ENCODE data around the gene FAM120B. TPM values are rescaled to one million over a fixed set of nuclear protein-coding genes. Genes with fewer than 3 reads are reported as not detected.
"Not testable (repeated sequence)": the region's sequence is repeated elsewhere in the genome, so short reads cannot be mapped to it uniquely, and the experiment has no call there.

The FAM120B gene
- total RNA-seq, 1 donor: 18.7 TPM

GRCh38 chr6:170345662-170346061 is 39.1 kb downstream of the FAM120B start:
- H3K9me3 ChIP-seq (ENCODE audit: low read depth, low read length): no peaks in the 10 kb centered on the region
- H3K4me1 ChIP-seq (ENCODE audit: insufficient read depth, low read length): no peaks in the 10 kb centered on the region
- H3K27me3 ChIP-seq (ENCODE audit: insufficient read depth, low read length): no peaks in the 10 kb centered on the region
- H3K4me3 ChIP-seq (ENCODE audit: low read length): no peak overlapping the region

GRCh38 chr6:170346649-170347048 is 40.1 kb downstream of the FAM120B start:
- no peaks in the 10 kb centered on the region for H3K27me3 ChIP-seq (ENCODE audit: insufficient read depth, low read length)
- H3K4me3 ChIP-seq (ENCODE audit: low read length): no peak overlapping the region
- H3K9me3 ChIP-seq (ENCODE audit: low read depth, low read length): no peaks in the 10 kb centered on the region
- no peaks in the 10 kb centered on the region for H3K4me1 ChIP-seq (ENCODE audit: insufficient read depth, low read length)

- H3K4me3 ChIP-seq (ENCODE audit: low read length): no peak overlapping the region
- H3K4me1 ChIP-seq (ENCODE audit: insufficient read depth, low read length): no peaks in the 10 kb centered on the region
- H3K9me3 ChIP-seq (ENCODE audit: low read depth, low read length): peaks cover 4% of the 10 kb centered on the region
Observed at GRCh38 chr6:170347091-170347490, 40.5 kb downstream of the FAM120B start.

GRCh38 chr6:170347975-170348374 is 41.4 kb downstream of the FAM120B start:
- H3K4me3 ChIP-seq (ENCODE audit: low read length): no peak overlapping the region
- H3K9me3 ChIP-seq (ENCODE audit: low read depth, low read length): peaks cover 9% of the 10 kb centered on the region
- H3K4me1 ChIP-seq (ENCODE audit: insufficient read depth, low read length): no peaks in the 10 kb centered on the region
- H3K27me3 ChIP-seq (ENCODE audit: insufficient read depth, low read length): no peaks in the 10 kb centered on the region

More at GRCh38 chr6:170347091-170347490, 40.5 kb downstream of the FAM120B start:
- H3K27me3 ChIP-seq (ENCODE audit: insufficient read depth, low read length): no peaks in the 10 kb centered on the region

- not testable (repeated sequence) for H3K4me3 ChIP-seq (ENCODE audit: low read length)
Observed at GRCh38 chr6:170351456-170351855, 44.9 kb downstream of the FAM120B start.

GRCh38 chr6:170355190-170355589 is 48.6 kb downstream of the FAM120B start:
- H3K4me1 ChIP-seq (ENCODE audit: insufficient read depth, low read length); H3K4me3 ChIP-seq (ENCODE audit: low read length); H3K9me3 ChIP-seq (ENCODE audit: low read depth, low read length); H3K27me3 ChIP-seq (ENCODE audit: insufficient read depth, low read length): not testable (repeated sequence)

More at GRCh38 chr6:170351456-170351855, 44.9 kb downstream of the FAM120B start:
- H3K27me3 ChIP-seq (ENCODE audit: insufficient read depth, low read length); H3K4me1 ChIP-seq (ENCODE audit: insufficient read depth, low read length); H3K9me3 ChIP-seq (ENCODE audit: low read depth, low read length): not testable (repeated sequence)

- Histone ChIP-seq H3K4me3 (ENCODE audit: low read length) (no peak overlapping the region), H3K9me3 (ENCODE audit: low read depth, low read length) (peaks cover 9% of the 10 kb centered on the region), H3K4me1 (ENCODE audit: insufficient read depth, low read length) (no peaks in the 10 kb centered on the region), H3K27me3 (ENCODE audit: insufficient read depth, low read length) (no peaks in the 10 kb centered on the region)
Observed at GRCh38 chr6:170355661-170356060, 49.1 kb downstream of the FAM120B start.

- Histone ChIP-seq H3K27me3 (ENCODE audit: insufficient read depth, low read length) (no peaks in the 10 kb centered on the region), H3K9me3 (ENCODE audit: low read depth, low read length) (no peaks in the 10 kb centered on the region), H3K4me3 (ENCODE audit: low read length) (no peak overlapping the region), H3K4me1 (ENCODE audit: insufficient read depth, low read length) (no peaks in the 10 kb centered on the region)
Observed at GRCh38 chr6:170357812-170358211, 51.3 kb downstream of the FAM120B start.

GRCh38 chr6:170358496-170358895 is 51.9 kb downstream of the FAM120B start:
- H3K4me1 ChIP-seq (ENCODE audit: insufficient read depth, low read length): no peaks in the 10 kb centered on the region
- H3K27me3 ChIP-seq (ENCODE audit: insufficient read depth, low read length): no peaks in the 10 kb centered on the region
- no peaks in the 10 kb centered on the region for H3K9me3 ChIP-seq (ENCODE audit: low read depth, low read length)
- H3K4me3 ChIP-seq (ENCODE audit: low read length): no peak overlapping the region

GRCh38 chr6:170360476-170360875 is 53.9 kb downstream of the FAM120B start:
- no peaks in the 10 kb centered on the region for H3K9me3 ChIP-seq (ENCODE audit: low read depth, low read length)
- H3K4me3 ChIP-seq (ENCODE audit: low read length): no peak overlapping the region
- no peaks in the 10 kb centered on the region for H3K27me3 ChIP-seq (ENCODE audit: insufficient read depth, low read length)
- H3K4me1 ChIP-seq (ENCODE audit: insufficient read depth, low read length): no peaks in the 10 kb centered on the region

- no peaks in the 10 kb centered on the region for H3K9me3 ChIP-seq (ENCODE audit: low read depth, low read length)
- no peaks in the 10 kb centered on the region for H3K27me3 ChIP-seq (ENCODE audit: insufficient read depth, low read length)
- no peaks in the 10 kb centered on the region for H3K4me1 ChIP-seq (ENCODE audit: insufficient read depth, low read length)
- H3K4me3 ChIP-seq (ENCODE audit: low read length): no peak overlapping the region
Observed at GRCh38 chr6:170361335-170361734, 54.8 kb downstream of the FAM120B start.

GRCh38 chr6:170362121-170362520 is 55.6 kb downstream of the FAM120B start:
- Histone ChIP-seq H3K4me3 (ENCODE audit: low read length) (no peak overlapping the region), H3K4me1 (ENCODE audit: insufficient read depth, low read length) (no peaks in the 10 kb centered on the region), H3K9me3 (ENCODE audit: low read depth, low read length) (no peaks in the 10 kb centered on the region), H3K27me3 (ENCODE audit: insufficient read depth, low read length) (no peaks in the 10 kb centered on the region)

GRCh38 chr6:170363255-170363654 is 56.7 kb downstream of the FAM120B start:
- Histone ChIP-seq H3K4me1 (ENCODE audit: insufficient read depth, low read length) (no peaks in the 10 kb centered on the region), H3K27me3 (ENCODE audit: insufficient read depth, low read length) (no peaks in the 10 kb centered on the region)

GRCh38 chr6:170365121-170365520 is 58.6 kb downstream of the FAM120B start:
- Histone ChIP-seq H3K4me1 (ENCODE audit: insufficient read depth, low read length) (no peaks in the 10 kb centered on the region), H3K27me3 (ENCODE audit: insufficient read depth, low read length) (no peaks in the 10 kb centered on the region), H3K4me3 (ENCODE audit: low read length) (no peak overlapping the region), H3K9me3 (ENCODE audit: low read depth, low read length) (no peaks in the 10 kb centered on the region)

More at GRCh38 chr6:170363255-170363654, 56.7 kb downstream of the FAM120B start:
- Histone ChIP-seq H3K9me3 (ENCODE audit: low read depth, low read length) (no peaks in the 10 kb centered on the region), H3K4me3 (ENCODE audit: low read length) (no peak overlapping the region)

GRCh38 chr6:170365593-170365992 is 59.0 kb downstream of the FAM120B start:
- H3K27me3 ChIP-seq (ENCODE audit: insufficient read depth, low read length): no peaks in the 10 kb centered on the region
- H3K4me3 ChIP-seq (ENCODE audit: low read length): no peak overlapping the region
- no peaks in the 10 kb centered on the region for H3K9me3 ChIP-seq (ENCODE audit: low read depth, low read length)
- H3K4me1 ChIP-seq (ENCODE audit: insufficient read depth, low read length): no peaks in the 10 kb centered on the region

- no peaks in the 10 kb centered on the region for H3K27me3 ChIP-seq (ENCODE audit: insufficient read depth, low read length)
Observed at GRCh38 chr6:170366248-170366960, 59.8 kb downstream of the FAM120B start.

More at GRCh38 chr6:170366248-170366960, 59.8 kb downstream of the FAM120B start:
- Histone ChIP-seq H3K4me3 (ENCODE audit: low read length) (no peak overlapping the region), H3K4me1 (ENCODE audit: insufficient read depth, low read length) (no peaks in the 10 kb centered on the region), H3K9me3 (ENCODE audit: low read depth, low read length) (no peaks in the 10 kb centered on the region)
